Measurements from ENCODE around the gene TCL1A. TPM values are rescaled to one million over a fixed set of nuclear protein-coding genes. Genes with fewer than 3 reads are reported as not detected.

TCL1A gene
- total and polyA plus RNA-seq, 4 donors, result 0.14 to 17.2 (median 0.68) TPM

DNA sequence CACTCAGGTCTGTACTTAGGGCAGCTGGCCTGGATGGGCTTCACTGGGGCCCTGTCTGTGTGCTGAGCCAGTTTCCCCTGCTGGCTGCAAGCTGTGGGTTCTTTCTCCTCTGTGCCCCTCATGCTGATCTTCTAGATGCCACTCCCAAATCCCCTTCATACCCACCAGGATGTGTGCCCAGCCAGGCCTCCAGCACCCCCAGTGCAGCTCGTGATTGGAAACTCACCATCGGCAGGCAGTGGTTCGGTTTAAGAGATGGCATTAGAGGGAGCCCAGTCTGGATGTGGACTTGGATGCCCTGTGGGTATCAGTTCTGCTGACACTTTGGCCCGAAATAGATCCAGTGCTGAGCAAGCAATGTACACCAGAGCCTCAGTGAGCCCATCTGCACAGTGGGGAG, 21.8 kb downstream of the TCL1A start (continued):
- TF ChIP-seq CTCF (IDR thresholded peaks at IDR 0.05; ENCODE audit: low read depth, low read length, missing input control), result no peak
- no peak for TF ChIP-seq RAD21 (IDR thresholded peaks at IDR 0.05)
- TF ChIP-seq ATF3 (IDR thresholded peaks at IDR 0.05), result no peak
- TF ChIP-seq, protein P1, sequence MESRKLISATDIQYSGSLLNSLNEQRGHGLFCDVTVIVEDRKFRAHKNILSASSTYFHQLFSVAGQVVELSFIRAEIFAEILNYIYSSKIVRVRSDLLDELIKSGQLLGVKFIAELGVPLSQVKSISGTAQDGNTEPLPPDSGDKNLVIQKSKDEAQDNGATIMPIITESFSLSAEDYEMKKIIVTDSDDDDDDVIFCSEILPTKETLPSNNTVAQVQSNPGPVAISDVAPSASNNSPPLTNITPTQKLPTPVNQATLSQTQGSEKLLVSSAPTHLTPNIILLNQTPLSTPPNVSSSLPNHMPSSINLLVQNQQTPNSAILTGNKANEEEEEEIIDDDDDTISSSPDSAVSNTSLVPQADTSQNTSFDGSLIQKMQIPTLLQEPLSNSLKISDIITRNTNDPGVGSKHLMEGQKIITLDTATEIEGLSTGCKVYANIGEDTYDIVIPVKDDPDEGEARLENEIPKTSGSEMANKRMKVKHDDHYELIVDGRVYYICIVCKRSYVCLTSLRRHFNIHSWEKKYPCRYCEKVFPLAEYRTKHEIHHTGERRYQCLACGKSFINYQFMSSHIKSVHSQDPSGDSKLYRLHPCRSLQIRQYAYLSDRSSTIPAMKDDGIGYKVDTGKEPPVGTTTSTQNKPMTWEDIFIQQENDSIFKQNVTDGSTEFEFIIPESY (IDR thresholded peaks at IDR 0.05), result no peak
- no peak for TF ChIP-seq SP1 (IDR thresholded peaks at IDR 0.05)

GRCh38 chr14:95691591-95691990, 22.3 kb downstream of the TCL1A start:
- Histone ChIP-seq H3K4me3 (ENCODE audit: low read depth in 1 of 3, low read length in 3 of 3) (no peak overlapping the region), H3K36me3 (ENCODE audit: control insufficient read depth in 4 of 4, insufficient read depth in 3 of 4, low read depth in 1 of 4, low read length in 3 of 4) (no peaks in the 10 kb centered on the region), H3K4me1 (ENCODE audit: control insufficient read depth in 4 of 4, insufficient read depth in 4 of 4, low read length in 3 of 4) (no peaks in the 10 kb centered on the region), H3K9me3 (ENCODE audit: control insufficient read depth in 4 of 4, low read length in 3 of 4) (no peaks in the 10 kb centered on the region), H3K9ac (ENCODE audit: low read depth in 1 of 2, low read length in 2 of 2) (no peak overlapping the region), H3K27ac (ENCODE audit: low read depth in 1 of 2, low read length in 2 of 2) (no peak overlapping the region), H3K27me3 (ENCODE audit: control insufficient read depth in 4 of 4, insufficient read depth in 4 of 4, low read length in 3 of 4) (no peaks in the 10 kb centered on the region)
- TF ChIP-seq SP1 (IDR thresholded peaks at IDR 0.05), result no peak
- no peak for TF ChIP-seq EGR1 (IDR thresholded peaks at IDR 0.05; ENCODE audit: low read depth in 2 of 2)
- no peak for TF ChIP-seq FOXA1 (IDR thresholded peaks at IDR 0.05)
- DNase-seq (ENCODE audit: low spot score), result no peak
- 91% methylated on average over 10 of the region's 10 CpGs for WGBS

DNA sequence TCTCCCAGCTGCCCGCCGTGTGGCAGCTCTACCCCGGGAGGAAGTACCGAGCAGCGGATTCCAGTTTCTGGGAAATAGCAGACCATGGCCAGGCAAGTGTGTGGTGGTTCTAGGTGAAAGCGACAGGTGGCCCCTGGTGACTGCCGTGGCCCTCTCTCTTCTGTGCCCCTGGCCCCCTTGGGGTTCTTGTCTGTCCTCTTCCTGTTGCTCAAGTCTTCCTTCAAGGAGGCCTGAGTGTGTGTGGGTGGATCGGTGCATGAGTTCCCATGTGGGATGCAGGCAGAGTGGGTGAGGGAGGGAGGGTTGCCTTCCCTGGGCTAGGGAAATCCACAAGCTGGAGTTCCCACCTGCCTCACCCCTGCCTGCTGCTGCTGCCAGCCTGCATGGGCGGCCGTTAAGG, 23.1 kb downstream of the TCL1A start:
- no peak overlapping the region for H3K27ac ChIP-seq (ENCODE audit: low read depth in 1 of 2, low read length in 2 of 2)

GRCh38 chr14:95689441-95689840, 24.5 kb downstream of the TCL1A start:
- Histone ChIP-seq H3K27me3 (ENCODE audit: control insufficient read depth in 4 of 4, insufficient read depth in 4 of 4, low read length in 3 of 4) (no peaks in the 10 kb centered on the region), H3K4me3 (ENCODE audit: low read depth in 1 of 3, low read length in 3 of 3) (no peak overlapping the region), H3K9ac (ENCODE audit: low read depth in 1 of 2, low read length in 2 of 2) (no peak overlapping the region), H3K4me1 (ENCODE audit: control insufficient read depth in 4 of 4, insufficient read depth in 4 of 4, low read length in 3 of 4) (no peaks in the 10 kb centered on the region), H3K27ac (ENCODE audit: low read depth in 1 of 2, low read length in 2 of 2) (no peak overlapping the region), H3K9me3 (ENCODE audit: control insufficient read depth in 4 of 4, low read length in 3 of 4) (no peaks in the 10 kb centered on the region), H3K36me3 (ENCODE audit: control insufficient read depth in 4 of 4, insufficient read depth in 3 of 4, low read depth in 1 of 4, low read length in 3 of 4) (no peaks in the 10 kb centered on the region)
- TF ChIP-seq REST (IDR thresholded peaks at IDR 0.05) (no peak), NR2F2 (IDR thresholded peaks at IDR 0.05) (no peak), RAD21 (IDR thresholded peaks at IDR 0.05) (no peak), HNF4G (IDR thresholded peaks at IDR 0.05) (no peak), SP1 (IDR thresholded peaks at IDR 0.05) (no peak), GABPA (IDR thresholded peaks at IDR 0.05 in 1 of 2, conservative IDR thresholded peaks at IDR 0.05 in 1 of 2) (no peak)
- DNase-seq (ENCODE audit: low spot score), result no peak
- 41% methylated on average over 5 of the region's 5 CpGs for WGBS

More for the DNA sequence above, 23.1 kb downstream of the TCL1A start:
- no peaks in the 10 kb centered on the region for H3K36me3 ChIP-seq (ENCODE audit: control insufficient read depth in 4 of 4, insufficient read depth in 3 of 4, low read depth in 1 of 4, low read length in 3 of 4)
- DNase-seq (ENCODE audit: low spot score), result no peak
- TF ChIP-seq SP1 (IDR thresholded peaks at IDR 0.05), result no peak
- no peak overlapping the region for H3K9ac ChIP-seq (ENCODE audit: low read depth in 1 of 2, low read length in 2 of 2)
- WGBS, result 90% methylated on average over 10 of the region's 10 CpGs
- no peaks in the 10 kb centered on the region for H3K4me1 ChIP-seq (ENCODE audit: control insufficient read depth in 4 of 4, insufficient read depth in 4 of 4, low read length in 3 of 4)
- no peaks in the 10 kb centered on the region for H3K9me3 ChIP-seq (ENCODE audit: control insufficient read depth in 4 of 4, low read length in 3 of 4)
- no peak overlapping the region for H3K4me3 ChIP-seq (ENCODE audit: low read depth in 1 of 3, low read length in 3 of 3)
- H3K27me3 ChIP-seq (ENCODE audit: control insufficient read depth in 4 of 4, insufficient read depth in 4 of 4, low read length in 3 of 4), result no peaks in the 10 kb centered on the region

Measured in liver (tissue), 9 donors.